Gastrocnemius medialis (tissue), 4 donors: ENCODE data around the gene ACOT7. TPM values are rescaled to one million over a fixed set of nuclear protein-coding genes. Genes with fewer than 3 reads are reported as not detected.
"Not testable (repeated sequence)": the region's sequence is repeated elsewhere in the genome, so short reads cannot be mapped to it uniquely, and the experiment has no call there.

Experiments
- ATAC-seq, 2 donors: fragments of 150-250 bp; one replicate each; pipeline ENCODE4 v1.9.1; 2016
- DNase-seq, 2 donors: peaks; one replicate each; pipeline ENCODE4 v3.0.0-alpha.2; 2019
- H3K27ac ChIP-seq, 4 donors: fragments of 200-600 bp; sonication (generic); 1 replicate in 1 of 4; 2 replicates in 3 of 4; pipeline ENCODE4 v1.5.1; 2016 to 2018; ENCODE audit warnings: mild to moderate bottlenecking in 2 of 4, moderate library complexity in 1 of 4
- H3K27me3 ChIP-seq, 3 donors: fragments of 200-600 bp; sonication (generic) in 2 of 3; 1 replicate in 1 of 3; 2 replicates in 2 of 3; pipeline versions ENCODE4 v1.5.1 to v1.6.0; 2016 to 2019; ENCODE audit warnings: mild to moderate bottlenecking in 1 of 3, moderate library complexity in 1 of 3
- H3K36me3 ChIP-seq, 2 donors: fragments of 200-600 bp; sonication (generic) in 1 of 2; one replicate each; pipeline ENCODE4 v1.5.1; 2017 to 2018
- H3K4me1 ChIP-seq, 2 donors: fragments of 200-600 bp; sonication (generic) in 1 of 2; one replicate each; pipeline ENCODE4 v1.5.1; 2016 to 2017; ENCODE audit warnings: mild to moderate bottlenecking in 2 of 2
- H3K4me3 ChIP-seq, 4 donors: fragments of 200-600 bp; sonication (generic) in 3 of 4; 1 replicate in 1 of 4; 2 replicates in 3 of 4; pipeline ENCODE4 v1.5.1; 2016 to 2019; ENCODE audit warnings: mild to moderate bottlenecking in 2 of 4
- H3K9me3 ChIP-seq, 3 donors: fragments of 200-600 bp; sonication (generic) in 2 of 3; 1 replicate in 1 of 3; 2 replicates in 2 of 3; pipeline ENCODE4 v1.5.1; 2016 to 2019
- POLR2A ChIP-seq, 2 donors: fragments of 450-650 bp; IDR thresholded peaks; one replicate each; pipeline ENCODE4 v1.6.1; 2017; ENCODE audit warnings: antibody characterized with exemption in 2 of 2, mild to moderate bottlenecking in 2 of 2, moderate library complexity in 2 of 2
- in situ Hi-C, 4 donors: fragments of 200-750 bp; cut with MboI; loops; one replicate each; pipeline versions ENCODE4 v1.15.0 to v1.8.0; 2017; ENCODE audit warnings: low sequenced_read_pairs in 4 of 4
- intact Hi-C: fragments of 100-400 bp; cut with DNase I; formaldehyde crosslinking; loops from one replicate; pipeline ENCODE4 v1.15.1; 2023; ENCODE audit warnings: low total_unique reads
- total RNA-seq, 4 donors: library from RNA; depleted of rRNA; stranded (reverse); fragments of >200 nt; gene quantifications; one replicate each; pipeline versions ENCODE4 v1.1.0 to v1.2.3, GENCODE V29; 2016
- TF ChIP-seq, protein P1 (sequence below), 5 experiments: fragments of 450-650 bp in 3 of 5; fragments of 200-600 bp in 2 of 5; sonication (generic) in 2 of 5; IDR thresholded peaks in 4 of 5; conservative IDR thresholded peaks in 1 of 5; 1 replicate in 4 of 5; 2 replicates in 1 of 5; pipeline ENCODE4 v1.5.1; 2016 to 2019; ENCODE audit warnings: antibody characterized with exemption in 5 of 5, mild to moderate bottlenecking in 3 of 5, moderate library complexity in 3 of 5

ACOT7 gene
- total RNA-seq, 4 donors from 2014 or later = 1.3 to 5.8 (median 3.2) TPM

DNA sequence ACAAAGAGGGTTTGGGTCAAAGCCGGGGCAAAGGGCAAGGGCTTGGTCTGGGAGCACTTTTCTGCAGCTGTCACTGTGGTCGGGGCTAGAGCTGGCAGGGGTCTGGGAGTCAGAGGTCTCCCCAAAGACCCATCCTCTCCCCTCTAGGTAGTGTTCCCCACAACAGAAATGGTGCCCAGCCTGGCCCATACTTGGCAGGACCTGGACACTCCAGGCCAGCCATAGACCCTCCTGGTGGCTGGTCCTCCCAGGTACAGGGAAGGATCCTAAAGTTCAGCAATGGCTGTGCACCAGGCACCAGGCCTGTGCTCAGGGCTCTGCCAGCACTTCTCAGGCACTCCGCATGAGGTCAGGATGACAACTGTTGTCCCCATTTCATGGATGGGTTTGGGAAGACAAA is 42.0 kb upstream of the ACOT7 start:
- intact Hi-C loops (no loop called here), in situ Hi-C loops (no loop called here)
- TF ChIP-seq, protein P1, sequence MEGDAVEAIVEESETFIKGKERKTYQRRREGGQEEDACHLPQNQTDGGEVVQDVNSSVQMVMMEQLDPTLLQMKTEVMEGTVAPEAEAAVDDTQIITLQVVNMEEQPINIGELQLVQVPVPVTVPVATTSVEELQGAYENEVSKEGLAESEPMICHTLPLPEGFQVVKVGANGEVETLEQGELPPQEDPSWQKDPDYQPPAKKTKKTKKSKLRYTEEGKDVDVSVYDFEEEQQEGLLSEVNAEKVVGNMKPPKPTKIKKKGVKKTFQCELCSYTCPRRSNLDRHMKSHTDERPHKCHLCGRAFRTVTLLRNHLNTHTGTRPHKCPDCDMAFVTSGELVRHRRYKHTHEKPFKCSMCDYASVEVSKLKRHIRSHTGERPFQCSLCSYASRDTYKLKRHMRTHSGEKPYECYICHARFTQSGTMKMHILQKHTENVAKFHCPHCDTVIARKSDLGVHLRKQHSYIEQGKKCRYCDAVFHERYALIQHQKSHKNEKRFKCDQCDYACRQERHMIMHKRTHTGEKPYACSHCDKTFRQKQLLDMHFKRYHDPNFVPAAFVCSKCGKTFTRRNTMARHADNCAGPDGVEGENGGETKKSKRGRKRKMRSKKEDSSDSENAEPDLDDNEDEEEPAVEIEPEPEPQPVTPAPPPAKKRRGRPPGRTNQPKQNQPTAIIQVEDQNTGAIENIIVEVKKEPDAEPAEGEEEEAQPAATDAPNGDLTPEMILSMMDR (IDR thresholded peaks at IDR 0.05 in 4 of 5, conservative IDR thresholded peaks at IDR 0.05 in 1 of 5) = no peak
- TF ChIP-seq POLR2A (IDR thresholded peaks at IDR 0.05) = no peak
- H3K27ac ChIP-seq = no peak overlapping the region
- ATAC-seq (no peak), DNase-seq (no peak)
- no peaks in the 10 kb centered on the region for H3K4me1 ChIP-seq
- H3K27me3 ChIP-seq = peaks cover 16 to 32% (median 32%) of the 10 kb centered on the region in 3 donors
- no peaks in the 10 kb centered on the region for H3K9me3 ChIP-seq
- no peaks in the 10 kb centered on the region for H3K36me3 ChIP-seq
- H3K4me3 ChIP-seq = no peak overlapping the region

DNA sequence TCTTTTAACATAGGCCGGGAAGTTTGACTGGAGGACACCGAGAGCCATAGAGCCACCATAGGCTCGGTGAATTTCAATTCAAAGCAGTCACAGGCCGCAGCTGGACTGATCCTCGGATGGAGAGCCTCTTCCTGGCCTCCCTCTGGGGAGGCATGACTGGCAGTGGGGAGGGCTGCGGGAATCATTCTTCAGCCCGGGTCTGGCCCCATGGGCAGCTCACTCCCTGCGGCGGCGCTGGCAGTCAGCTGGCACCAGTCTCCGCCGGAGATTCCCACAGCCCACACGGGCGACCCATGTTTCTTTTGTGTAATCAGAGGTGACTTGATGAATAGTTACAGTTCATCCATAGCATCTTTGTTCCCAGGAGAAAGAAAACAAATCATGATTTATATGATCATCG is 41.6 kb upstream of the ACOT7 start:
- intact Hi-C loops = no loop called here
- H3K4me3 ChIP-seq = no peak overlapping the region

GRCh38 chr1:6434186-6434585 is 40.6 kb upstream of the ACOT7 start:
- Histone ChIP-seq H3K4me1 (no peaks in the 10 kb centered on the region), H3K36me3 (no peaks in the 10 kb centered on the region), H3K4me3 (no peak overlapping the region), H3K9me3 (no peaks in the 10 kb centered on the region), H3K27me3 (peaks cover 13 to 31% (median 24%) of the 10 kb centered on the region in 3 donors), H3K27ac (no peak overlapping the region)
- DNase-seq (no peak), ATAC-seq (no peak)
- intact Hi-C loops = no loop called here
- TF ChIP-seq, protein P1 (IDR thresholded peaks at IDR 0.05 in 4 of 5, conservative IDR thresholded peaks at IDR 0.05 in 1 of 5) = no peak
- no peak for TF ChIP-seq POLR2A (IDR thresholded peaks at IDR 0.05)
- in situ Hi-C loops = no loop called here

More for the DNA sequence above, 41.6 kb upstream of the ACOT7 start:
- no peak for DNase-seq
- no peaks in the 10 kb centered on the region for H3K36me3 ChIP-seq
- no peak for TF ChIP-seq POLR2A (IDR thresholded peaks at IDR 0.05)
- TF ChIP-seq, protein P1 (IDR thresholded peaks at IDR 0.05 in 4 of 5, conservative IDR thresholded peaks at IDR 0.05 in 1 of 5) = no peak
- peaks cover 16 to 32% (median 31%) of the 10 kb centered on the region in 3 donors for H3K27me3 ChIP-seq
- H3K4me1 ChIP-seq = no peaks in the 10 kb centered on the region
- no peak for ATAC-seq
- H3K27ac ChIP-seq = no peak overlapping the region
- in situ Hi-C loops = no loop called here
- no peaks in the 10 kb centered on the region for H3K9me3 ChIP-seq

- H3K9me3 ChIP-seq, ATAC-seq, intact Hi-C loops, H3K4me3 ChIP-seq, H3K27ac ChIP-seq, in situ Hi-C loops, H3K36me3 ChIP-seq, H3K4me1 ChIP-seq, DNase-seq: not testable (repeated sequence)
- H3K27me3 ChIP-seq = peaks cover 17 to 33% (median 26%) of the 10 kb centered on the region in 3 donors
Measured at GRCh38 chr1:6431645-6432579, 38.3 kb upstream of the ACOT7 start.

DNA sequence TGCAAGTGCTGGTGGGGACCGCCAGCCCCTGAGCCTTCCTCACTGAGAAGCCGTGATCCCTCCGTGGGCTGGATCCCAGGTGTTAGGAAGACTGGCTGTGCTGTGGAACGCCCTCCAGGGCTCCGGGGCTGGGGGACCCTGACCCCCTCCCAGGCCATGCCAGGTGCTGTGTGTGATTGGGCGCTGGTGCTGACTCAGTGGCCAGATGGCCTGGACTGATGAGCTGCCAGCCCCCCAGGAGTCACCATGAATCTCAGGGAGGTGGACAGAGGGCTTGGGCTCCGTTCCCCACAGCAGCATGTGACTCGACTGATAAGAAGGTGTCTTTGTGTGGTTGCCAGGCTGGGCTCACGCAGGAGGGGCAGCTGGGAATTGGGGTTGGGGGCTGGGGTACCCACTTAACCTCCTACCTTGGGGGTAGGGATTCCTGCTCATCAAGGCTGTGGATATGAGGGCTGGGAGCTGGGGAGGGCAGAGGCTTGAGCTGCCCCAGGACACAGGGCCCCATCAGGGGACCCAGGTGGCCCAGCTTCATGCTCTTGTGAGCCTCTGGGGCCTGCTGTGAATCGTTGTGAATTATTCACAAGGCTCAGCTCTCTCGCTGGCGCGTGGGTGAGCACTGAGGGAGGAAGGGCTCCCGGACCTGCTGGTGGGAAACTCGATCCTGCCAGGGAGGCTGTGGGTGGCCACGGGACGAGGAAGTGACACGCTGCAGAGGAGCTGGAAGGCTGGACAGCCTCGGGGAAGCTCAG is 36.3 kb upstream of the ACOT7 start:
- H3K4me3 ChIP-seq, H3K27ac ChIP-seq, in situ Hi-C loops, DNase-seq, intact Hi-C loops, H3K4me1 ChIP-seq, ATAC-seq, H3K36me3 ChIP-seq, H3K9me3 ChIP-seq: not testable (repeated sequence)
- H3K27me3 ChIP-seq = peaks cover 37 to 54% (median 45%) of the 10 kb centered on the region in 3 donors

DNA sequence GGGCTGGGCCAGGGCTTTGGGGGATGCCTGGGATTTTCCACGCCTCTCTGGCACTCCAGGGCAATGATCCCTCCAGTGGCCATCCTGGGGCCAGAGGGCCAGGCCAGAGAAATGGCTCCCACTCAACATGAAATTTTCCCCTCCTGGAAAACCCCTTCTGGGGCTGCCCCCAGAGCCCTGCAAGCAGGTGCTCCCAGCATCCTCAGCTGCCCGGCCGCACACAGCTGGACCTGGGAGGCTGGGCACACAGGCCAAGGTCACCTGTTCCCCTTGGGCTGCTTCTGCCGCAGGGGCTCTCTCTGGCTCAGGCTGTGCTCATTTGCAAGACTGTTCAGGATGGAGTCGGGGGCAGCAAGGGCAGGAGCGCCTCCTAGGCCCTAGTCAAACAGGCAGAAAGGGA is 34.9 kb upstream of the ACOT7 start:
- intact Hi-C loops, H3K4me1 ChIP-seq, in situ Hi-C loops, ATAC-seq, H3K4me3 ChIP-seq, H3K36me3 ChIP-seq, H3K9me3 ChIP-seq, DNase-seq, H3K27ac ChIP-seq: not testable (repeated sequence)
- H3K27me3 ChIP-seq = peaks cover 48 to 66% (median 56%) of the 10 kb centered on the region in 3 donors
